SHP77 (cell line): ENCODE measurements around the gene CBY1.
"Not testable (repeated sequence)": the region's sequence is repeated elsewhere in the genome, so short reads cannot be mapped to it uniquely, and the experiment has no call there.

Experiments
- DNase-seq, 2 experiments: peaks; one replicate each; lab custom pipeline; 2025; lab: John Stamatoyannopoulos, UW

Gene CBY1

GRCh38 chr22:38656256-38657044 lies at the start of gene CBY1, which contains the start of gene FAM227A:
Gene CBY1, plus strand, starts transcription at chr22:38656638. Its CDS starts 11,417 bp downstream, at chr22:38668055.
Gene FAM227A, minus strand, starts transcription at chr22:38656392. Its CDS starts 6,224 bp downstream, at chr22:38650168.
- DNase-seq, result peak; percentile 94 to 96

GRCh38 chr22:38607680-38608079 lies 48.8 kb upstream of the CBY1 start:
- no peak for DNase-seq

DNA sequence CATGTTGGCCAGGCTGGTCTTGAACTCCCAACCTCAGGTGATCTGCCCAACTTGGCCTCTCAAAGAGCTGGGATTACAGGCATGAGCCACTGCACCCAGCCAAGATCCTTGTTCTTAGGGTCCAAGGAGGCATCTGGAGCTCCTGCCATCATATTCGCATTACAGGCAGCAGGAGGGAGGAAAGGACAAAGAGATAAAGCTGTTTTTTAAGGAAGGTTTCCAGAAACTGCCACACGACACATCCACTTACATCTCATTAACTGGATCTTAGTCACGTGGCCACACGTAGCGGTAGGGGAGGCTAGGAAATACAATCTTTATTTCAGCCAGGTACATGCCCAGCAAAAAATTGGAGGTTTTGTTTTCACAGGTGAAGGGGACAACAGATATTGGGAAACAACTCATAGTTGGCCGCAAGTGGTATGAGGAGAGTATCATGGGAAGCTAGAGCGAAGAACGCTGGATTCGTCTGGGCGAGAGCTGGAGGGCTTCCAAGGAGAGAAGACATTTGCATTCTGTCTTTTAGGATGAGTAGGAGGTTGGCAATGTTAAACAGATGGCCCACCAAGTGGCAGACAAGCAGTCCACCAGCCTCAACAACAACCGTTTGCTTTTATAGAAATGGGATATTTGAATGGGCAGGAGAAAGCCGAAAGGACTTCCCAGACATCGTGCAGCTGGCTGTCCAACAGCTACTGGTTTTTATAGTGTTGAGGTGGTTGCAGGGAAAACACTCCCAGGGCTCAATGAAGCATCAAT lies 47.3 kb upstream of the CBY1 start:
- no peak for DNase-seq

GRCh38 chr22:38610234-38610633 lies 46.2 kb upstream of the CBY1 start:
- no peak for DNase-seq

GRCh38 chr22:38611559-38611958 lies 44.9 kb upstream of the CBY1 start:
- no peak for DNase-seq

GRCh38 chr22:38612217-38613006 lies 44.0 kb upstream of the CBY1 start:
- no peak for DNase-seq

DNA sequence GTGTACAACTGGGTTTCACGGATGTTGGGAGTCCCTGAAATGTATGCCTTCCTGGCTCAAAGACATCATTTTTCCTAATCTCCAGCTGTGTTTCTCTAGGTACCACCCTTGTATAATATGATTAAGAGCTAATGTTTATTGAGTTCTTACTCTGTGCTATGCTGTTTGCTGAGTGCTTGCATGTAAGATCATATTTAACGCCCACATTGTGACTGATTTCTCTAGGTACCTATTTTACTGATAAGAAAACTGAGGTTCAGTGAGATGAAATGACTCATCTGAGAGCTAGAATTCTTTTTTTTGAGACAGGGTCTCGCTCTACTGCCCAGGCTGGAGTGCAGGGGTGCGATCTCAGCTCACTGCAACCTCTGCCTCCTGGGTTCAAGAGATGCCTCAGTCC lies 42.9 kb upstream of the CBY1 start:
- no peak for DNase-seq

DNA sequence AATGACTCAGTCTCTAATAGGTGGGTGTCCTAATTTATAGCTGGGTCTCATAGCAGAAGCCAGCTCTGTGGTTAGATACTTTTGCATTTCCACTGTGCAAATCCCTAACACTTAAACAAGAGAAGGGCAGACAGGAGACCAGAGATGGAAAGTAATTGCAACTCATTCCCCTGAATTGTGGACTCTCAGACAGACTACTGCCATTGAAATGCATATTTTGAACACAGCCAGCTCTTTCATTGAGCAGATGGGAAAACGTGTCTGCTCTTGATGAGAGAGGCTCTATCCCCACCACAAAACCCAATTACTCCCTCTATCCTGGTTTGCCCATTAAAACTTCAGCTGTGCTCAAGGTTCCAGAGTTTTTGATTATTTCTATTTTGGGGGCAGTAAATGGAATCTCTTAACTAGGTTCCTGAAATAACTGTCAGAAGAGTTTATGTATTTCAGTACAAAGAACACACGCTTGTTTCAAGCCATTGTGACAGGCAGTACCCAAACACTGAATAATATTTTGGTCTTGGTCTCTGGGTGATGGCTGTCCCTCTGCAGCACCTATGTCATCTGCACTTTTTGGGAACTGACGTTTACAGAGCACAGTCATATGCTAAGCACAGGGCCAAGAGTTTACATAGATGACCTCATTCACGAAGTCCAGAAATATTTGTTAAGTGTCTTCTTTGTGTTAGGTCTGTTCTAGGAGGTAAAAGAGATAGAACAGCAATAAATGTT lies 41.9 kb upstream of the CBY1 start:
- DNase-seq, result peak in 1 of 2 experiments; percentile 37

DNA sequence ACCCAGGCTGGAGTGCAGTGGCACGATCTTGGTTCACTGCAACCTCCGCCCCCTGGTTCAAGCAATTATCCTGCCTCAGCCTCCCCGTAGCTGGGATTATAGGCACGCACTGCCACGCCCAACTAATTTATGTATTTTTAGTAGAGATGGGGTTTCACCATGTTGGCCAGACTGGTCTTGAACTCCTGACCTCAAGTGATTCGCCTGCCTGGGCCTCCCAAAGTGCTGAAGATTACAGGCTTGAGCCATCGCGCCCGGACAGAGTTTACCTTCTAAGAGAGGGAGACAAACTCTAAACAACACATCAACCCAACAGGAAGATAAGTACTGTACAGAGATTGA lies 41.4 kb upstream of the CBY1 start:
- DNase-seq, result not testable (repeated sequence)

GRCh38 chr22:38618258-38618657 lies 38.2 kb upstream of the CBY1 start:
- no peak for DNase-seq

- no peak for DNase-seq
Measured at GRCh38 chr22:38618682-38619081, 37.8 kb upstream of the CBY1 start.

- no peak for DNase-seq
Measured at GRCh38 chr22:38623351-38623750, 33.1 kb upstream of the CBY1 start.

DNA sequence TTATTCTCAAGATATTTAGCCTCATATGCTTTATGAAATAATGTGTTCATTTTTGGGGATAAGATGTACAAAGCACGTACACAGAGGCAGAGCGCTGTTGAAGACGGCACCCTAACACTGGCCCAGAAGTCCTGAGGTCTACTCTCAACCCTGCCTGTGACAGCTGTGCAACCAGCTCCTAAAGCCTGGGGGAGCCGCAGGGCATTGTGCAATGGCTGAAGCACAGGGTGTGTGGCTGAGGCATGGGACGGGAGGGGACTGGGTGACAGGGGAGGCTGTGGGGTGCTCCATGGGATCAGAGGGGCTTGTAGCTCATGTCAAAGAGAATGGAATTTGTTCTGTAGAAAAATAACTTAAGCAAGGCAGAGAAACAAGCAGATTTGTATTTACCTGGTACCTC lies 28.0 kb upstream of the CBY1 start:
- DNase-seq, result no peak

DNA sequence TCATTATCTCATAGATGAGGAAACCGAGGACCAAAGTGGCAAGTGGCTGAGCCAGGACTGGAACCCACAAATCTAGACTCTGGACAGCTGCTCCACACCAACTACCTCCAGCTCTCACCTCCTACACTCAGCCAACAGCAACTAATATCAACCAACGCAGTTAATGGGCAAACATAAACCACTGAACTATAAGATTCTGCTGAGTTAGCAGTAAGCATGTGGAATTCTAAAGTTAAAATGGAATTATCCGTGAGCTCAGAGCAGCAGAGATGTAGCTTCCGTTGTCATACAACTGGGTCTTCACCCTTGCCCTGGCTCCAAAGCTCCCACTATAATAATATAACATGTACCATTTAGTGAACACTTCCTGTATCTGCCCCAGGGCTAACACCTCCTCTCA lies 27.3 kb upstream of the CBY1 start:
- DNase-seq, result no peak

GRCh38 chr22:38631724-38632123 lies 24.7 kb upstream of the CBY1 start:
- DNase-seq, result no peak

GRCh38 chr22:38632528-38632927 lies 23.9 kb upstream of the CBY1 start:
- DNase-seq, result no peak

DNA sequence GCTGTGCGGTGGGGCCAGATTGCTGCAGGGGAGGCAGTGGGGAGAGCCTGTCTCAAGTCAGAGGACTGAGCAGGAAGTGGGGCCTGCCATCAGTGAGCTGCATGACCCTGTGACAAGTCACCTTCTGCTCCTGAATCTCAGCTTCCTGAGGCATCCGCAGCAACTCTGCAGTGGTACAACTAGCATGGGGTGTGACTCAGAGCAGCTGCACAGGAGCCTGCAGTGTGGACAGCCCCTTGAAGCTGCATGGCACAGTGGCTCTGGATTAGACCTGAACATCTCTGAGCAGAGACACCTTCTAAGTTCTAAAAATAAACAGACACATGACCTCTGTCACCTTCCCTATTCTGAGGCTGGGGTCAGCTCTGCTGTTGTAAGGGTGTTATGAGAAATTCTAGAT lies 18.2 kb upstream of the CBY1 start:
- no peak for DNase-seq

- DNase-seq, result no peak
Measured at GRCh38 chr22:38638728-38639127, 17.7 kb upstream of the CBY1 start.

GRCh38 chr22:38641476-38642040 lies 14.9 kb upstream of the CBY1 start:
- no peak for DNase-seq

DNA sequence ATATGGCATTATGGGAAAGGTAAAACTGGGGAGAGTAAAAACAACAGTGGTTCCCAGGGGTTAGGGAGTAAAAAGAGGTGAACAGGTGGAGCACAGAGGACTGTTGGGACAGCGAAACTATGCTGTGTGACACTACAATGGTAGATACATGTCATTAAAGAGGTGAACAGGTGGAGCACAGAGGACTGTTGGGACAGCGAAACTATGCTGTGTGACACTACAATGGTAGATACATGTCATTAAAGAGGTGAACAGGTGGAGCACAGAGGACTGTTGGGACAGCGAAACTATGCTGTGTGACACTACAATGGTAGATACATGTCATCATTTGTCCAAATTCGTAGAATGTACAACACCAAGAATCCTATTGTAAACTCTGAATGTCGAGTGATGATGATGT lies 12.2 kb upstream of the CBY1 start:
- not testable (repeated sequence) for DNase-seq

DNA sequence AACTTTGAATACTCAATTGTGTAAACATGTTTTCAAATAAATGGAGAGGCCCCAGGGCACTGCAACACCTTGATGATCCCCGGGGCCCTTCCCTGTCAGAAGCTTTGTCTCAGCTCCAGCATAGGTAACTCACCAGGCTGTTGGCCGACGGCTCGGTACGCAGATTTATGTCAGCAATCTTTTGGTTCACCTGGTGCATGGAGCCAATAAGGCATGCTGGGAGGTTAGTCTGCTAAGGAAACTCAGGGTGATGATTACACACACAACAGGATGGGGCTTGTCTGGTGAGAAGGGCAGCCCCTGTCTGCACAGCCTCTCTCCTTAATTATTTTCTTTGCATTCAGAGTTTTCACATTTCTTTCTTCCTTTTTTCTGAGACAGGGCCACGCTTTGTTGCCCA lies 11.0 kb upstream of the CBY1 start:
- DNase-seq, result no peak
